Astrocyte (in vitro differentiated cells and primary cell): ENCODE measurements around the gene JMJD1C.

Source experiments
- EZH2 ChIP-seq: IDR thresholded peaks from 2 replicates; pipeline ENCODE4 v1.6.1; 2012; ENCODE audit warnings: mild to moderate bottlenecking, low read length, inconsistent platforms; ENCODE audit not compliant: insufficient read depth
- TF ChIP-seq, protein P1 (sequence below): IDR thresholded peaks from 2 replicates; pipeline ENCODE4 v1.5.1; 2011; ENCODE audit warnings: low read depth, mild to moderate bottlenecking, inconsistent platforms, low read length, moderate library complexity; ENCODE audit not compliant: insufficient read depth

DNA sequence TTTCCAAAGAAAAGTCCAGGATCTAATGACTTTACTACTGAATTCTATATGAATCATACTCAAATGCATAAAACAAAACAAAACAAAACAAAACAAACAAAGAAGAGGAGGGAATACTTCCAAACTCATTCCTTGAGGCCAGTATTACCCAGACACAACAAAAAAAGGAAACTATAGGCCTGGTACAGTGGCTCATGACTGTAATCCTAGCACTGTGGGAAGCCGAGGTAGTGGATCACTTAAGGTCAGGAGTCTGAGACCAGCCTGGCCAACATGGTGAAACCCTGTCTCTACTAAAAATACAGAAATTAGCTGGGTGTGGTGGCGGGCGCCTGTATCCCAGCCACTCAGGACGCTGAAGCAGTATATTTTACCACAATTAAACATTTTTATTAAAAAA lies 218.0 kb downstream of the JMJD1C start:
- TF ChIP-seq, protein P1, sequence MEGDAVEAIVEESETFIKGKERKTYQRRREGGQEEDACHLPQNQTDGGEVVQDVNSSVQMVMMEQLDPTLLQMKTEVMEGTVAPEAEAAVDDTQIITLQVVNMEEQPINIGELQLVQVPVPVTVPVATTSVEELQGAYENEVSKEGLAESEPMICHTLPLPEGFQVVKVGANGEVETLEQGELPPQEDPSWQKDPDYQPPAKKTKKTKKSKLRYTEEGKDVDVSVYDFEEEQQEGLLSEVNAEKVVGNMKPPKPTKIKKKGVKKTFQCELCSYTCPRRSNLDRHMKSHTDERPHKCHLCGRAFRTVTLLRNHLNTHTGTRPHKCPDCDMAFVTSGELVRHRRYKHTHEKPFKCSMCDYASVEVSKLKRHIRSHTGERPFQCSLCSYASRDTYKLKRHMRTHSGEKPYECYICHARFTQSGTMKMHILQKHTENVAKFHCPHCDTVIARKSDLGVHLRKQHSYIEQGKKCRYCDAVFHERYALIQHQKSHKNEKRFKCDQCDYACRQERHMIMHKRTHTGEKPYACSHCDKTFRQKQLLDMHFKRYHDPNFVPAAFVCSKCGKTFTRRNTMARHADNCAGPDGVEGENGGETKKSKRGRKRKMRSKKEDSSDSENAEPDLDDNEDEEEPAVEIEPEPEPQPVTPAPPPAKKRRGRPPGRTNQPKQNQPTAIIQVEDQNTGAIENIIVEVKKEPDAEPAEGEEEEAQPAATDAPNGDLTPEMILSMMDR, result no peak
- no peak for TF ChIP-seq EZH2
